Activated CD4-positive, alpha-beta memory T cell treated with anti-CD3 and anti-CD28 coated beads for 36 hours (primary cell): ENCODE data around the gene CACNA2D4. TPM values are rescaled to one million over a fixed set of nuclear protein-coding genes. Genes with fewer than 3 reads are reported as not detected.

ENCODE experiments used
- CTCF ChIA-PET: fragments of 350-600 bp; sonication (Branson Sonifier 250); formaldehyde crosslinking; loops from one replicate; lab custom pipeline; 2021; ENCODE audit warnings: antibody characterized with exemption, inconsistent platforms; lab: Charles Lee
- POLR2A ChIA-PET: fragments of 350-600 bp; sonication (Branson Sonifier 250); formaldehyde crosslinking; loops from one replicate; lab custom pipeline; 2021; ENCODE audit warnings: antibody characterized with exemption; lab: Charles Lee
- DNase-seq: peaks from one replicate; pipeline ENCODE4 v3.0.0-alpha.2; 2020
- H3K27ac Mint-ChIP-seq: one replicate; pipeline ENCODE4 v1.8.0; 2021; ENCODE audit warnings: mixed read lengths
- H3K27me3 Mint-ChIP-seq: one replicate; pipeline ENCODE4 v1.8.0; 2021; ENCODE audit warnings: mixed read lengths
- H3K36me3 Mint-ChIP-seq: one replicate; pipeline ENCODE4 v1.8.0; 2021; ENCODE audit warnings: mixed read lengths
- H3K4me1 Mint-ChIP-seq: one replicate; pipeline ENCODE4 v1.8.0; 2021; ENCODE audit warnings: low read depth, mixed read lengths
- H3K4me3 Mint-ChIP-seq: one replicate; pipeline ENCODE4 v1.8.0; 2021; ENCODE audit warnings: mild to moderate bottlenecking, mixed read lengths
- H3K9me3 Mint-ChIP-seq: one replicate; pipeline ENCODE4 v1.8.0; 2021; ENCODE audit warnings: mixed read lengths
- intact Hi-C: fragments of 100-400 bp; cut with micrococcal nuclease; formaldehyde crosslinking; loops from one replicate; pipeline ENCODE4 v1.15.1; 2023
- total RNA-seq, 2 experiments: library from RNA; stranded (reverse); gene quantifications; one replicate each; pipeline ENCODE4 v1.2.3, GENCODE V29; 2021

Gene CACNA2D4
- total RNA-seq, 2 experiments from 2014 or later: 11.7 to 13.3 TPM

- DNase-seq: no peak
- ChIA-PET POLR2A (interaction anchor here (1.2 kb wide), 1 partner anchor 120 kb away, joined by 3 read pairs; no protein-coding TSS in a partner anchor), CTCF (interaction anchor here (3.6 to 9.8 kb wide), 4 partner anchors 140 to 158 kb away, joined by 55 to 498 read pairs (median 86); no protein-coding TSS in a partner anchor)
- H3K27me3 Mint-ChIP-seq: no peaks in the 10 kb centered on the region
- H3K27ac Mint-ChIP-seq: no peak overlapping the region
- no peaks in the 10 kb centered on the region for H3K36me3 Mint-ChIP-seq
- peaks cover 18% of the 10 kb centered on the region for H3K4me1 Mint-ChIP-seq
- H3K4me3 Mint-ChIP-seq: no peak overlapping the region
- intact Hi-C loops: no loop called here
- no peaks in the 10 kb centered on the region for H3K9me3 Mint-ChIP-seq
These were observed 124.8 kb downstream of the CACNA2D4 start for GRCh38 chr12:1793426-1794210.

GRCh38 chr12:1792406-1792805 lies 126.0 kb downstream of the CACNA2D4 start:
- intact Hi-C loops: no loop called here
- DNase-seq: no peak
- H3K27me3 Mint-ChIP-seq: no peaks in the 10 kb centered on the region
- POLR2A ChIA-PET: no interaction called here
- H3K27ac Mint-ChIP-seq: no peak overlapping the region
- CTCF ChIA-PET: interaction anchor here (2.3 to 9.8 kb wide), 4 partner anchors 139 to 161 kb away, joined by 19 to 498 read pairs (median 73); no protein-coding TSS in a partner anchor
- peaks cover 18% of the 10 kb centered on the region for H3K4me1 Mint-ChIP-seq
- no peaks in the 10 kb centered on the region for H3K9me3 Mint-ChIP-seq
- no peaks in the 10 kb centered on the region for H3K36me3 Mint-ChIP-seq
- no peak overlapping the region for H3K4me3 Mint-ChIP-seq

GRCh38 chr12:1791104-1791841 lies 127.2 kb downstream of the CACNA2D4 start:
- H3K27me3 Mint-ChIP-seq: no peaks in the 10 kb centered on the region

GRCh38 chr12:1790444-1790843 lies 128.0 kb downstream of the CACNA2D4 start:
- intact Hi-C loops: loop anchor here (2.0 kb wide), 1 partner anchor 130 kb away; no protein-coding TSS in a partner anchor
- H3K27me3 Mint-ChIP-seq: no peaks in the 10 kb centered on the region
- peaks cover 13% of the 10 kb centered on the region for H3K4me1 Mint-ChIP-seq
- H3K36me3 Mint-ChIP-seq: no peaks in the 10 kb centered on the region
- H3K9me3 Mint-ChIP-seq: no peaks in the 10 kb centered on the region
- no peak overlapping the region for H3K27ac Mint-ChIP-seq
- ChIA-PET POLR2A (interaction anchor here (1.8 kb wide), 1 partner anchor 137 kb away, joined by 9 read pairs; no protein-coding TSS in a partner anchor), CTCF (interaction anchor here (0.6 to 9.8 kb wide), 31 partner anchors 11 to 793 kb away, joined by 3 to 498 read pairs (median 5); partner anchors contain the start of gene ADIPOR2)
- DNase-seq: no peak
- H3K4me3 Mint-ChIP-seq: no peak overlapping the region

More at GRCh38 chr12:1791104-1791841, 127.2 kb downstream of the CACNA2D4 start:
- ChIA-PET POLR2A (interaction anchor here (0.6 to 1.8 kb wide), 3 partner anchors 135 to 149 kb away, joined by 3 to 9 read pairs (median 3); no protein-coding TSS in a partner anchor), CTCF (interaction anchor here (0.5 to 9.8 kb wide), 48 partner anchors 9 to 925 kb away, joined by 3 to 498 read pairs (median 4); partner anchors contain the start of gene ADIPOR2)
- H3K36me3 Mint-ChIP-seq: no peaks in the 10 kb centered on the region
- peak; percentile 74 for DNase-seq
- no peak overlapping the region for H3K4me3 Mint-ChIP-seq
- intact Hi-C loops: loop anchor here (1.0 to 2.0 kb wide), 4 partner anchors 130 to 157 kb away; no protein-coding TSS in a partner anchor
- H3K27ac Mint-ChIP-seq: peak overlapping the region; percentile 44
- no peaks in the 10 kb centered on the region for H3K9me3 Mint-ChIP-seq
- H3K4me1 Mint-ChIP-seq: peaks cover 18% of the 10 kb centered on the region

- ChIA-PET POLR2A (no interaction called here), CTCF (interaction anchor here (6.2 to 9.8 kb wide), 2 partner anchors 135 to 152 kb away, joined by 91 to 498 read pairs; no protein-coding TSS in a partner anchor)
- Mint-ChIP-seq H3K4me3 (no peak overlapping the region), H3K36me3 (peaks cover 2% of the 10 kb centered on the region), H3K27ac (no peak overlapping the region), H3K4me1 (peaks cover 13% of the 10 kb centered on the region), H3K9me3 (no peaks in the 10 kb centered on the region), H3K27me3 (no peaks in the 10 kb centered on the region)
- intact Hi-C loops: no loop called here
- no peak for DNase-seq
These were observed 130.7 kb downstream of the CACNA2D4 start for GRCh38 chr12:1787714-1788113.

GRCh38 chr12:1782215-1782614 lies 136.2 kb downstream of the CACNA2D4 start:
- Mint-ChIP-seq H3K4me1 (no peaks in the 10 kb centered on the region), H3K36me3 (peaks cover 14% of the 10 kb centered on the region), H3K9me3 (no peaks in the 10 kb centered on the region), H3K27ac (no peak overlapping the region), H3K27me3 (no peaks in the 10 kb centered on the region), H3K4me3 (no peak overlapping the region)
- no peak for DNase-seq
- intact Hi-C loops: no loop called here
- ChIA-PET POLR2A (no interaction called here), CTCF (interaction anchor here (0.8 to 1.6 kb wide), 3 partner anchors 9 to 147 kb away, joined by 3 to 7 read pairs (median 4); no protein-coding TSS in a partner anchor)

GRCh38 chr12:1781772-1782171 lies 136.7 kb downstream of the CACNA2D4 start:
- intact Hi-C loops: no loop called here
- H3K27ac Mint-ChIP-seq: no peak overlapping the region

GRCh38 chr12:1779783-1780182 lies 138.7 kb downstream of the CACNA2D4 start:
- Mint-ChIP-seq H3K36me3 (peaks cover 16% of the 10 kb centered on the region), H3K4me1 (no peaks in the 10 kb centered on the region), H3K4me3 (no peak overlapping the region), H3K27me3 (no peaks in the 10 kb centered on the region), H3K9me3 (no peaks in the 10 kb centered on the region), H3K27ac (no peak overlapping the region)
- CTCF ChIA-PET: interaction anchor here (0.7 to 1.1 kb wide), 2 partner anchors 11 to 145 kb away, joined by 3 read pairs; no protein-coding TSS in a partner anchor
- POLR2A ChIA-PET: interaction anchor here (0.6 kb wide), 1 partner anchor 504 kb away, joined by 3 read pairs; no protein-coding TSS in a partner anchor
- intact Hi-C loops: no loop called here
- DNase-seq: no peak

More at GRCh38 chr12:1781772-1782171, 136.7 kb downstream of the CACNA2D4 start:
- no peak overlapping the region for H3K4me3 Mint-ChIP-seq
- ChIA-PET POLR2A (no interaction called here), CTCF (interaction anchor here (0.8 to 1.6 kb wide), 3 partner anchors 10 to 147 kb away, joined by 3 to 7 read pairs (median 4); no protein-coding TSS in a partner anchor)
- peaks cover 15% of the 10 kb centered on the region for H3K36me3 Mint-ChIP-seq
- DNase-seq: no peak
- no peaks in the 10 kb centered on the region for H3K9me3 Mint-ChIP-seq
- no peaks in the 10 kb centered on the region for H3K27me3 Mint-ChIP-seq
- H3K4me1 Mint-ChIP-seq: no peaks in the 10 kb centered on the region

- intact Hi-C loops: no loop called here
These were observed 139.5 kb downstream of the CACNA2D4 start for GRCh38 chr12:1778911-1779310.

GRCh38 chr12:1777798-1778197 lies 140.7 kb downstream of the CACNA2D4 start:
- ChIA-PET CTCF (interaction anchor here (1.1 kb wide), 1 partner anchor 14 kb away, joined by 3 read pairs; no protein-coding TSS in a partner anchor), POLR2A (no interaction called here)
- H3K9me3 Mint-ChIP-seq: no peaks in the 10 kb centered on the region
- peaks cover 18% of the 10 kb centered on the region for H3K36me3 Mint-ChIP-seq
- intact Hi-C loops: no loop called here
- no peaks in the 10 kb centered on the region for H3K4me1 Mint-ChIP-seq
- no peaks in the 10 kb centered on the region for H3K27me3 Mint-ChIP-seq
- no peak overlapping the region for H3K4me3 Mint-ChIP-seq
- no peak for DNase-seq
- no peak overlapping the region for H3K27ac Mint-ChIP-seq

More at GRCh38 chr12:1778911-1779310, 139.5 kb downstream of the CACNA2D4 start:
- H3K4me1 Mint-ChIP-seq: no peaks in the 10 kb centered on the region
- no peak for DNase-seq
- H3K36me3 Mint-ChIP-seq: peaks cover 16% of the 10 kb centered on the region
- no peaks in the 10 kb centered on the region for H3K9me3 Mint-ChIP-seq
- ChIA-PET CTCF (interaction anchor here (1.1 kb wide), 1 partner anchor 12 kb away, joined by 3 read pairs; no protein-coding TSS in a partner anchor), POLR2A (no interaction called here)
- H3K27me3 Mint-ChIP-seq: no peaks in the 10 kb centered on the region
- no peak overlapping the region for H3K27ac Mint-ChIP-seq
- no peak overlapping the region for H3K4me3 Mint-ChIP-seq

GRCh38 chr12:1776170-1776921 lies 142.1 kb downstream of the CACNA2D4 start:
- Mint-ChIP-seq H3K27ac (no peak overlapping the region), H3K4me3 (no peak overlapping the region), H3K36me3 (peaks cover 18% of the 10 kb centered on the region), H3K4me1 (no peaks in the 10 kb centered on the region), H3K9me3 (no peaks in the 10 kb centered on the region), H3K27me3 (no peaks in the 10 kb centered on the region)
- no peak for DNase-seq
- ChIA-PET POLR2A (no interaction called here), CTCF (interaction anchor here (0.6 to 2.3 kb wide), 2 partner anchors 14 to 260 kb away, joined by 3 to 10 read pairs; no protein-coding TSS in a partner anchor)
- intact Hi-C loops: no loop called here
